GM12892 (cell line): ENCODE measurements around the gene DOCK2.

Experiments used
- POLR2A ChIP-seq: IDR thresholded peaks from 2 replicates; pipeline ENCODE4 v1.6.1; 2011; ENCODE audit warnings: low read depth, low read length, control low read depth
- POLR2AphosphoS5 ChIP-seq: IDR thresholded peaks from 2 replicates; pipeline ENCODE4 v1.6.1; 2011; ENCODE audit warnings: low read depth, low read length, control low read depth
- TAF1 ChIP-seq: IDR thresholded peaks from 2 replicates; pipeline ENCODE4 v1.6.1; 2011; ENCODE audit warnings: low read depth, mild to moderate bottlenecking, control low read depth, low read length, borderline replicate concordance

- TF ChIP-seq TAF1, result no peak
- no peak for TF ChIP-seq POLR2A
- no peak for TF ChIP-seq POLR2AphosphoS5
Measured at GRCh38 chr5:169897481-169897880, 260.4 kb downstream of the DOCK2 start.
